Activated T-cell treated with anti-CD3 and anti-CD28 coated beads for 4 hours (primary cell): ENCODE data around the gene CYRIA.

Source experiments
- DNase-seq: peaks from one replicate; pipeline ENCODE4 v3.0.0-alpha.2; 2020

Gene CYRIA

DNA sequence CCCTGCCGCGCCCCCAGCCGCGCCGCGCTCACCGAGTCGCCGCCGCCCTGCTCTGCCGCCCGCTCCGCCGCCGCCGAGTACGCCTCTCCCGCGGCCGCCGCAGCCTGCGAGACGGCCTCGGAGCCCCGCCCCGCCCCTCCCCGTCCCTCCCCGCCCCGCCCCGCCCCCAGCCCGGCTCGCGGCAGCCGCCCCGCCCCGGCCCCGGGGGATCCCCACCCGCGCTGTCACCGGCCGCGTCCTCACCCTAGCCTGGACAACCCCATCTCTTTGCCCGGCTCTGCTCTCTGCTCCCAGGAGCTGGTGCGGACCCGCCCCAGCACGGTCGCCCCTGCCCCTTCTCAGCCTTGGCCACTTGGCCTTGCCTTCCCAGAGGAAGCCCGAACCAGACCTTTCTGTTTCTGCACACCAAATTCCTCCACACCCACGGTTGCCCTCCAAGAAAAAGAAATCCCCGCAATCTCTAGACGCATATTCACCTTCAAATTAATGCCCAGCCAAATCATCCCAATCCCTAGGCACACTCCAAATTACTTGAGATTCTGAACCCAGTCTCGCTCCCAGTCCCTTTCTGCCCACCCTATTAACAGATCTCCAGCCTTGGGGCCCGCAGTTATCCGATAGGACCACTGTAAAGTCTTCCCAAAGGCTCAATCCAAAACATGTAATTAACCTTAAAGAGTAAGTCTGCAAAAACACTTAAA lies at the start of gene CYRIA:
Gene CYRIA, minus strand, starts transcription at position 87 of the 701 bp plus-strand sequence. CDS start 77,715 bp downstream, outside the sequence.
- peak; percentile 10 for DNase-seq

- no peak for DNase-seq
These were observed 47.4 kb upstream of the CYRIA start for GRCh38 chr2:16713011-16713423.

- DNase-seq, result no peak
These were observed 44.1 kb upstream of the CYRIA start for GRCh38 chr2:16709769-16710168.

DNA sequence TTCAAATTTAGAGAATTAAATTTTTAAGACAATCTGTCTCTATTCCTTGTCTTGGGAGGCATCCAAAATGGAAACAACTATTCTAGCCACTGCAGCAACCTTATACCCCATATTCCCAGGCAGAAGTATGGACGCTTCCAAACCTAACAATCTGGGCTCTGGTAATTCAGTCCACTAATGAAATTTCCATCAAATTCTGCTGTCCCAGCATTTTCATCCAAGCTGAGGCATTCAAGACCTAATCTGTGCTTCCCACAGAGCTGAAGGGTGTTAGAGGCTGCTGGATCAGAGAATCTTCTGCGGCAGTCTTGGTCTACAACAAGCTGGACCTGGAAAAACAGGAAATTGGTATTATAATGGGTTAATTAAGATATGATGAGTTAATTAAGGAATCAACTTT lies 42.5 kb upstream of the CYRIA start:
- no peak for DNase-seq

DNA sequence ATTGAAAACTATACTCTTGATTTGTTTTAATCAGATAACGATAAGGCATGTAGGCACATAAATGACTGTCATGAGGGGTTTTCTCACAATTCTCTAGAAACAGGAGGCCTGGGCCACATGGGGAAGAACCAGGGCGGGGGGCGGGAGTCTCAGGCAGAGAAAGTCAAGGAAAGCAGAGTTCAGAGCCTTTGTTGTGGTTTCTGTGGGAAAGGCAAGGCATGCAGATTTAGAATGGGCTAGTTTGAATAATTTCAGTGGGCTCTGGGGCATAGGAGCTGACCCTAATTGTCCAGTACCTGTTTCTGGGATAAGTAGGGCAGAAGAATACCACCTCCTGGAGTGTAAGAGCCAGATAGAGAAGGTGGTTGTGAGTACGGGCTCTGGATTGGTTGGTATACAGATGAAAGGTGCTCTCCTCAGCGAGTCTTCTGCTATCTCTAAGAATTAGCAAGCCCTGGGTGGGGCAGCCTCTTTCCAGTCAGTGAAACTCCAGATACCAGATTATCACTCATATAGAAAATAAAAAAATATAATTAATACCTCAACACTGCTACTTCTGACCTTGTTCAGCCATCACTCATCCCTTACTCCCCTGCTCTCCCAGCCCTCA lies 41.5 kb upstream of the CYRIA start:
- DNase-seq, result no peak

DNA sequence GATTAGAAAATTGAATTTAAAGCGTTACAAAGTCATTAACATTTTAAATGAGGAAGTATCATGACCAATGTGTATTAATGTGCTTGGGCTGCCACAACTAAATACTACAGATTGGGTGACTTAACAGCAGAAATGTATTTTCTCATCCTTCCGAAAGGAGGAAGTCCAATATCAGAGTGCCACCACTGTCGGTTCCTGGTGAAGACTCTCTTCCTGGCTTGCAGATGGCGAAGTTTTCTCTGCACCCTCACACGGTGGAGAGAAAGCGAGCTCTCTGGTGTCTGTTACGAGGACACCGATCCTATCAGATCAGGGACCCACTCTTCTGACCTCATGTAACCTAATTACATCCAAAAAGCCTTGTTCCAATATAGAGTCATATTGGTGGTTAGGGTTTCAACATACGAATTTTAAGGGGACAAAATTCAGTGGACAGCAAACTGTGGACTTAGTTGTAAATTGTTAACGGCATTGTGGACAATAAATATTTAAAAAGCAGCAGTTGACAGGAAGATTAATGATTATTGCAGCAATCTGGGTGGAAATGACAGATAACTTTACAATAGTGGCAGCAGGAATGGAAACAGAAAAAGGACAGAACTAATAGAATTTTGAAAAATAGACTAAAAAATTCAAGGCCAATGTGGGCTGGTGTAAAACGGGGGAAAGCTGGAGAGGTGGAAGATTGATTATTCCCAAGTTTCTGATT lies 35.1 kb upstream of the CYRIA start:
- DNase-seq, result no peak

DNA sequence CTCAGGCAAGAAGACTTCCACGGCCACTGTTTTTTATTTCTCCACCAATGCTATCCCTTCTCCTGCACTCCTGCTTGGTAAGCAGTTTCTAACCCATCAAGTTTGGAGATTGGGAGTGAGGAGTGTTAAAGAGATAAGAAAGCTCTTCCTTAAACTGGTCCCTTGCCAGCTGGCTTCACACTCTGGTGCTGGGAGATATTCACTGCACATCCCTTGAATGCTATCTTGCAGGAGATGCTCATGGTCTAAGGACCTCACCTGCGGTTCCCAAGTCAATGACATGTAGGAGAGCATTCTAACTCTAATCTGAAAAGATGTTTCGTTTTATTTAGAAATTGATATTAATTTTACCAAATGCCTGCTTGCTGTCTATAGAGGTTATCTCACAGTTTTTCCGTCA lies 28.2 kb upstream of the CYRIA start:
- DNase-seq, result no peak

- no peak for DNase-seq
These were observed 25.6 kb upstream of the CYRIA start for GRCh38 chr2:16691261-16691660.

DNA sequence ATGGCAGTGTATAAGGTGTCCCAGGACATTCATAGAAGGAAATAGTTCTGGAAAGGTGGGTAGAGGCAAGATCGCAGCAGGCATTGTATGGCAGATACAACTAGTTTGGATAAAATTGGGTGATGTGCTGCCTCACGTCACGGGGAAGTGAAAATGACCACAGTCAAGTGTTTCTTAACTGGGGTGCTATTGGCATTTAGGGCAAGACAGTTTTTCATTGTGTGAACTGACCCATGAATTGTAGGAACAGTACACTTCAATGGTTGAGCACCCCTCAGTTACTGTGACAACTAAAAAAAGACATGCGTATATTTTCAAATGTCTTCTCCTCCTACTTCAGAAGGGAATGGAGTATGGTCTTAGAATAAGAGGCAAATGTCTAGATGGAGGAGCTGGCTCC lies 22.3 kb upstream of the CYRIA start:
- DNase-seq, result no peak

- DNase-seq, result no peak
These were observed 21.6 kb upstream of the CYRIA start for GRCh38 chr2:16687222-16687621.

DNA sequence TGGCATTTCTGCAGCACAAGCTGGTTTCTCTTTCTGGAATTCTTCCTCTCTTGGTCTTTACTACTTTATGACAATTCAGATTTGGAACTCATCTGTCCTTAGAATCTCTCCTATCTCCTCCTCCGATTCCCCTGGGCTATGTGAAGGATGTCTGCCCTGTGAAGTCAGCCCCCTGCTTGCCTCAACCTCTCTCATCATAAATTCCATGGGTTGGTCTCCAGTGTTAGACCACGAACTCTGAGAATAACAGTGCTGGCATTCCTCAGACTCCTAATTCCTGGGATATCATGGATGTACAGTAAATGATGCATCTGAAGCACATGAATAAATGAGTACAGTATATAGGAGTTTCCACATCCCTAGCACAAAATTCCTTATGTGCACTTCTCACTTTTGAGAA lies 21.0 kb upstream of the CYRIA start:
- DNase-seq, result no peak

DNA sequence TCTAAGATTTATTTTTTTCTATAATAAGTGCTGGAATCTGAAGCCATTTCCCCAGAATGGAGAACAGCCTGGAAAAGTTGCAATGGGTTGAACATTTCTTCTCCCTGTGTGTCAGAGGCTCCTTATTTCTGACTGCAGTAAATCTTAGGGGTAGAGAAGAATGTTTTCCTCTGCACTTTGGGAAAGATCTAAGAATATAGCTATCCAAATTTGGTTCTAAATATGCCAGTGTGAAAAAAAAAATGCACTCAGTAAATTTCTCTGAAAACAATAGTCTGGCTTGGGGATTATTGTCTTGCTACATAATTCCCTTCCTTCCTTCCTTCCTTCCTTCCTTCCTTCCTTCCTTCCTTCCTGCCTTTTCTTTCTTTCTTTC lies 19.7 kb upstream of the CYRIA start:
- no peak for DNase-seq

DNA sequence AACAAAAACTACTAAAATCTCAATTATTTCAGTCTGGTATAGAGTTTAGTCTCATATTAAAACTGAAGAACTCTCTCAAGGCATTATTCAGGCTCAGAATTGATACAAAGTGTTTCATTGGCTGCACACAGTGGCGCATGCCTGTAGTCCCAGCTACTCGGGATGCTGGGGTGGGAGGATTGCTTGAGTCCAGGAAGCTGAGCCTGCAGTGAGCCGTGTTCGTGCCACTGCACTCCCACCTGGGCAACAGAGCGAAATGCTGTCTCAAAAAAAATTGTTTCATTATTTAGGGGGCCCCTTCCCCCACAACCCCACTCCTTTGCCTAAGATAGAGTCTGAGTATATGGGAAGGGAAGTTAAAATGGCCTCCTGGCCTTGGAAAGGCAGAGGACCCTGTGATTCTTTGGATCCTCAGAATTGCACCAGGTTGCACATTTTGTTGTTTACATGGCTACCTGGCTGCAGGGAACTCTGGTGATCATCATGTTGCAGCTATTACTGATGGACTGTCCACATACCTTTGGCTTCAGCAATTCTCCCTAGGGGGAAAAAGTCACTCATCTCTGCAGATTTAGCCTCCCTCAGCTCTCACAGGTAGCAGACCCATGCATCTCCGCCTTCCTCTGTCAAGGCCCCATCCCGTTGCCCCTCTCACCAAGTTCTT lies 19.2 kb upstream of the CYRIA start:
- DNase-seq, result no peak

DNA sequence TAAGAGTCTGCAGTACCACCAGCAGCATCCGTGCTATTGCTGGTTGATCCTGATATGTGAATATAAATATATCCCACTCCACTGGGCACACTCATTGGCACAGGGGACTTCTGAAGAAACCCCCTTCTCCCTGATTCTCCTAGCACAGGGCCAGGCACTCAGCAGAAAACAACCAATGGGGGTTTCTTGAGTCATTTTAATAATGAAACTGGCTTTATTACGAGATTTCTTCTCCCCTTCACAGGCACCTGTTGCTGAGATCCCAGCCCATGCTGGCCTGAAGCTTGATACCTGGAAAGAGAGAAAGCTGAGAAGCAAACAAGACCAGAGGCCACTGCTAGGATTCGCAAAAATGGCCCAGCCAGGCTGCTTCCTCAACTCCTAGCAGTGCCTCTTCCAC lies 17.9 kb upstream of the CYRIA start:
- DNase-seq, result no peak

- no peak for DNase-seq
These were observed 16.9 kb upstream of the CYRIA start for GRCh38 chr2:16682431-16683118.

DNA sequence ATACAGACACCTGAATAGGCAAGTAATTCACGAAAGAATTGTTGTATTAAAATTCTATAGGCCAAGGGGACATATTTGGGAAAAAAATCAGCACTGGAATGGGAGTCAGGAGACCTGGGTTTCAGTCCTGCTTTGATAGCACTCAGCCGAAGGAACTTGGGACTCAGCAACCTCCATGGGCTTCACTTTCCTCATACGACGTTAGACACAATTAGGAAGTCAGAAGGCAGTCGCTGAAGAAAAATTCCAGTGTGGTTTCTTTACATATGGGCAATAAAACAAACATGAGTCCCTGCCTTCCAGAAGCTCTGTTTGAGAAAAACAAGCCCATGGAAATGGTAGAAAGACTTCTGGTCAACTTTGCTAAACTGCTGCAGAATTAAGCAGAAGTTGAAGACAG lies 15.1 kb upstream of the CYRIA start:
- DNase-seq, result no peak

GRCh38 chr2:16680304-16680703 lies 14.7 kb upstream of the CYRIA start:
- DNase-seq, result no peak

DNA sequence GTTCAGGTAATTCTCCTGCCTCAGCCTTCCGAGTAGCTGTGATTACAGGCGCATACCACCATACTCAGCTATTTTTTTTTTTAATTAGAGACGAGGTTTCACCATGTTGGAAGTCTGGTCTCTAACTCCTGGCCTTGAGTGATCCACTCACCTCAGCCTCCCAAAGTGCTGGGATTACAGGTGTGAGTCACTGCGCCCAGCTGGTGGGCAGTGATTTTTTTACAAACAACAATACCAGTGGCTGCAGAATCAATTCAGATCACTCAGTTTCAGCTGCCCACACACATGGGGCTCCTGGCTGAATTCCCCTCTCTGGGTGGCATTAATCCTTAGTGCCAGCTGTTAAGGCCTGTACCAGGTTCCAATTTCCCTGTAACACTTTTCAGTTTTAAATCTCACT lies 13.3 kb upstream of the CYRIA start:
- DNase-seq, result no peak

GRCh38 chr2:16677875-16678274 lies 12.2 kb upstream of the CYRIA start:
- DNase-seq, result no peak

- DNase-seq, result no peak
These were observed 10.1 kb upstream of the CYRIA start for GRCh38 chr2:16675781-16676180.

DNA sequence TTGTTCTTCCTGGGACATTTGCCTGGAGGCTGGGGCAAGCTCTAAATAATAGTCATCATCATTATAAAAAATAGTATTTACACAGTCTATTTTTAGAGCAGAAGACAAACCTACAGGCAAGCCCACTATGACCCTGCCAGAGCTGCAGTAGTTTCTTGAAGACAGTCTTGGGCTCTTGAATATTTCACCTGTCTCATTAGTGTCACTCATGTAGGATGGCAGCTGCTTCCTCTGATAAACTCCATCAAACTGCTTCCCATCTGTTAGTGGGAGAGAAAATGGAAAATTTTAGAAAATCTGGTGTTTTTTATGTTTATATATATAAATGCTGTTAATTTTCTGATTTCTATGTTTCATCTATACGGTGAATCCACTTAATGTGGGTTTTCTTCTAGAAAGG lies 8.5 kb upstream of the CYRIA start:
- no peak for DNase-seq

GRCh38 chr2:16671760-16672159 lies 6.1 kb upstream of the CYRIA start:
- DNase-seq, result no peak

DNA sequence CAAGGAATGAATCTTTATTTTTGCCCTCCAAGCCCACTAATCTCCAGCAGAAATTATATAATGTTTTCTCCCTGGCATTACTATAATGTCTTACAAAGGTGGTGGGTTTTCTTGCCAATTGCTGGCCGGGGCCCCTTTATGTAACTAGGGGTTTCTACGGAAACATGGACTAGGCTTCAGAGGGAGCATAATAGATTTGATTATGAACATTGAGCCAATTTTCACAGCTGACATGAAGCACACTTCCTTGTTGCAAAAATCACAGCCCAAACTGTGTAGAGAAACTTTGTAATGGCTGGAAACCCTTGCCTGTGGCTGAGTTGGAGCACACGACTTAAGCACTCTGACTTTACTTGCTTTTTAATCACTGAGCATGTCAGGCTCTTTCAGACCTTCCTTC lies 3.8 kb upstream of the CYRIA start:
- DNase-seq, result no peak
